IMR-90 (cell line): Measurements from ENCODE around the gene MCM3AP.

Experiments used
- BHLHE40 ChIP-seq: fragments of 150-350 bp; IDR thresholded peaks from 2 replicates; pipeline ENCODE4 v1.6.1; 2016; ENCODE audit warnings: mild to moderate bottlenecking, low read depth, low read length
- MAFK ChIP-seq: IDR thresholded peaks from 2 replicates; pipeline ENCODE4 v1.6.1; 2012; ENCODE audit warnings: low read depth, low read length, improper control_type of control experiment
- MXI1 ChIP-seq: IDR thresholded peaks from 2 replicates; pipeline ENCODE4 v1.6.1; 2012; ENCODE audit warnings: low read depth, mild to moderate bottlenecking, low read length, moderate library complexity, borderline replicate concordance
- POLR2A ChIP-seq: IDR thresholded peaks from 2 replicates; pipeline ENCODE4 v1.6.1; 2012; ENCODE audit warnings: mild to moderate bottlenecking, low read depth, low read length
- RFX5 ChIP-seq: IDR thresholded peaks from 2 replicates; pipeline ENCODE4 v1.8.0; 2012; ENCODE audit warnings: low read depth, mild to moderate bottlenecking, low read length, moderate library complexity
- TF ChIP-seq, protein P1 (sequence below): conservative IDR thresholded peaks from 2 replicates; pipeline ENCODE4 v1.5.1; 2012; ENCODE audit warnings: mild to moderate bottlenecking, low read depth, low read length, improper control_type of control experiment

DNA sequence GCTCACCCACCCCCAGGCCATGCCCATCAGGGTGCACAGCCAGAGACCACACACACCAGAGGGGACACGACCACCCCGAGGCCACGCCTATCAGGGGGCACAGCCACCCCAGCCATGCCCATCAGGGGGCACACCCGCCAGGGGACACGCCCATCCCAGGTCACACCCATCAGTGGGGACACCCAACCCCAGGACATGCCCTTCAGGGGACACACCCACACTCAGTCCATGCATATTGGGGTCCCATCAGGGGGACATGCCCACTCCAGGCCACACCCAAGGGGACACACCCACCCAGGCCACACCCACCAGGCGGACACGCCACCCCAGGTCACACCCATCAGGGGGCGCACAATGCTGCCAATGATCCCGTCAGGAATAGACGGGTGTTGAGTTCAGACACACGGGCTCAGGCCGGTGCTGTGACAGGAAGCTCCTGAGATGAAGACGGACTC is 20.7 kb downstream of the MCM3AP start:
- TF ChIP-seq, protein P1, sequence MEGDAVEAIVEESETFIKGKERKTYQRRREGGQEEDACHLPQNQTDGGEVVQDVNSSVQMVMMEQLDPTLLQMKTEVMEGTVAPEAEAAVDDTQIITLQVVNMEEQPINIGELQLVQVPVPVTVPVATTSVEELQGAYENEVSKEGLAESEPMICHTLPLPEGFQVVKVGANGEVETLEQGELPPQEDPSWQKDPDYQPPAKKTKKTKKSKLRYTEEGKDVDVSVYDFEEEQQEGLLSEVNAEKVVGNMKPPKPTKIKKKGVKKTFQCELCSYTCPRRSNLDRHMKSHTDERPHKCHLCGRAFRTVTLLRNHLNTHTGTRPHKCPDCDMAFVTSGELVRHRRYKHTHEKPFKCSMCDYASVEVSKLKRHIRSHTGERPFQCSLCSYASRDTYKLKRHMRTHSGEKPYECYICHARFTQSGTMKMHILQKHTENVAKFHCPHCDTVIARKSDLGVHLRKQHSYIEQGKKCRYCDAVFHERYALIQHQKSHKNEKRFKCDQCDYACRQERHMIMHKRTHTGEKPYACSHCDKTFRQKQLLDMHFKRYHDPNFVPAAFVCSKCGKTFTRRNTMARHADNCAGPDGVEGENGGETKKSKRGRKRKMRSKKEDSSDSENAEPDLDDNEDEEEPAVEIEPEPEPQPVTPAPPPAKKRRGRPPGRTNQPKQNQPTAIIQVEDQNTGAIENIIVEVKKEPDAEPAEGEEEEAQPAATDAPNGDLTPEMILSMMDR, result no peak
- no peak for TF ChIP-seq MAFK
- no peak for TF ChIP-seq RFX5
- TF ChIP-seq POLR2A, result no peak
- TF ChIP-seq MXI1, result no peak
- TF ChIP-seq BHLHE40, result no peak
